K562 (cell line): ENCODE results near the gene CDK9. TPM values are rescaled to one million over a fixed set of nuclear protein-coding genes. Genes with fewer than 3 reads are reported as not detected.

Experiments used
- ARID1B ChIP-seq: fragments of 450-650 bp; IDR thresholded peaks from 2 replicates; pipeline ENCODE4 v1.6.1; 2016; ENCODE audit warnings: antibody characterized with exemption, mild to moderate bottlenecking, inconsistent platforms
- CBX1 ChIP-seq: sonication (generic); IDR thresholded peaks from 2 replicates; pipeline ENCODE4 v1.6.1; 2016; ENCODE audit warnings: antibody characterized with exemption, low read depth, mild to moderate bottlenecking
- FOXM1 ChIP-seq, 2 experiments: fragments of 450-650 bp in 1 of 2; sonication (generic) in 1 of 2; formaldehyde crosslinking in 1 of 2; IDR thresholded peaks; 2 replicates each; pipeline versions ENCODE4 v1.6.1 to v1.9.0; 2017 to 2022; ENCODE audit warnings: low read depth in 2 of 2, mild to moderate bottlenecking in 2 of 2, missing genetic modification reagents in 1 of 2, moderate library complexity in 1 of 2
- FOXP1 ChIP-seq: sonication (generic); formaldehyde crosslinking; IDR thresholded peaks from 2 replicates; pipeline ENCODE4 v1.8.0; 2022; ENCODE audit warnings: mild to moderate bottlenecking, missing genetic modification reagents
- GABPB2 ChIP-seq: fragments of 250-450 bp; sonication (Bioruptor Pico); conservative IDR thresholded peaks from 2 replicates; pipeline ENCODE4 v1.5.1; 2021; ENCODE audit warnings: mild to moderate bottlenecking
- HDAC2 ChIP-seq: fragments of 450-650 bp; IDR thresholded peaks from 2 replicates; pipeline ENCODE4 v1.6.1; 2016; ENCODE audit warnings: mild to moderate bottlenecking
- HNRNPLL ChIP-seq: fragments of 200-400 bp; formaldehyde crosslinking; IDR thresholded peaks from 2 replicates; pipeline ENCODE4 v1.6.1; 2017; ENCODE audit warnings: low read length, low read depth, mild to moderate bottlenecking; ENCODE audit not compliant: poor library complexity, severe bottlenecking
- ILK ChIP-seq: fragments of 450-650 bp; IDR thresholded peaks from 2 replicates; pipeline ENCODE4 v1.6.1; 2016; ENCODE audit warnings: missing genetic modification characterization, low read depth, mild to moderate bottlenecking, missing compliant biosample characterization, moderate library complexity, borderline replicate concordance
- JUNB ChIP-seq: fragments of 450-650 bp; formaldehyde crosslinking; conservative IDR thresholded peaks from 2 replicates; pipeline ENCODE4 v1.4.0; 2020; ENCODE audit warnings: mild to moderate bottlenecking
- KDM1A ChIP-seq, 2 experiments: fragments of 450-650 bp; IDR thresholded peaks; 2 replicates each; pipeline ENCODE4 v1.6.1; 2016; ENCODE audit warnings: mild to moderate bottlenecking in 2 of 2
- KDM5B ChIP-seq: fragments of 200-600 bp; sonication (generic); IDR thresholded peaks from 2 replicates; pipeline ENCODE4 v1.6.1; 2012; ENCODE audit warnings: low read depth, mild to moderate bottlenecking, moderate library complexity, low read length, control low read depth, inconsistent platforms; ENCODE audit not compliant: insufficient replicate concordance
- LEF1 ChIP-seq: fragments of 450-650 bp; IDR thresholded peaks from 2 replicates; pipeline ENCODE4 v1.6.1; 2016; ENCODE audit warnings: mild to moderate bottlenecking
- MAZ ChIP-seq, 2 experiments: fragments of 450-650 bp in 1 of 2; sonication (generic) in 1 of 2; formaldehyde crosslinking; IDR thresholded peaks in 1 of 2; conservative IDR thresholded peaks in 1 of 2; 2 replicates each; pipeline versions ENCODE4 v1.4.0 to v1.5.0; 2020; ENCODE audit warnings: mild to moderate bottlenecking in 1 of 2, missing genetic modification reagents in 1 of 2
- MCM3 ChIP-seq: fragments of 450-650 bp; IDR thresholded peaks from 2 replicates; pipeline ENCODE4 v1.6.1; 2016
- MXI1 ChIP-seq: IDR thresholded peaks from 2 replicates; pipeline ENCODE4 v1.6.1; 2011; ENCODE audit warnings: low read depth, mild to moderate bottlenecking, improper control_type of control experiment, low read length
- PCBP1 ChIP-seq: fragments of 200-400 bp; formaldehyde crosslinking; IDR thresholded peaks from 2 replicates; pipeline ENCODE4 v1.6.1; 2018; ENCODE audit warnings: mild to moderate bottlenecking, low read depth, low read length; ENCODE audit not compliant: poor library complexity, severe bottlenecking
- PRPF4 ChIP-seq: fragments of 200-400 bp; formaldehyde crosslinking; IDR thresholded peaks from one replicate; pipeline ENCODE4 v1.6.1; 2017; ENCODE audit warnings: low read length, low read depth, mild to moderate bottlenecking; ENCODE audit not compliant: insufficient read depth, poor library complexity, severe bottlenecking
- PTBP1 ChIP-seq: fragments of 200-400 bp; formaldehyde crosslinking; IDR thresholded peaks from 2 replicates; pipeline ENCODE4 v1.6.1; 2017; ENCODE audit warnings: low read depth, low read length
- PYGO2 ChIP-seq: fragments of 450-650 bp; IDR thresholded peaks from 2 replicates; pipeline ENCODE4 v1.6.1; 2016; ENCODE audit warnings: mild to moderate bottlenecking, missing genetic modification characterization, moderate library complexity, missing compliant biosample characterization
- SLC30A9 ChIP-seq: fragments of 250-450 bp; sonication (Bioruptor Pico); IDR thresholded peaks from 2 replicates; pipeline ENCODE4 v1.8.0; 2022; ENCODE audit warnings: mild to moderate bottlenecking, moderate library complexity
- SMARCA5 ChIP-seq: fragments of 450-650 bp; IDR thresholded peaks from 2 replicates; pipeline ENCODE4 v1.6.1; 2016
- U2AF1 ChIP-seq: fragments of 200-400 bp; formaldehyde crosslinking; optimal IDR thresholded peaks from 2 replicates; pipeline ENCODE3; 2017; ENCODE audit warnings: mild to moderate bottlenecking, low read depth, low read length, moderate library complexity
- ZFP36 ChIP-seq: fragments of 150-350 bp; IDR thresholded peaks from 2 replicates; pipeline ENCODE4 v1.6.1; 2018; ENCODE audit warnings: low read length, low read depth; ENCODE audit not compliant: partially characterized antibody
- ZNF3 ChIP-seq: fragments of 250-450 bp; sonication (Bioruptor Pico); IDR thresholded peaks from 2 replicates; pipeline ENCODE4 v1.5.0; 2021; ENCODE audit warnings: mild to moderate bottlenecking, moderate library complexity
- ZNF780A ChIP-seq: fragments of 250-450 bp; sonication (Bioruptor Pico); IDR thresholded peaks from 2 replicates; pipeline ENCODE4 v1.5.0; 2021; ENCODE audit warnings: mild to moderate bottlenecking
- polyA plus RNA-seq, 8 experiments: library from polyadenylated mRNA; depleted of rRNA in 4 of 8; stranded (reverse) in 5 of 8; unstranded in 3 of 8; fragments of >200 nt; fragmentation: Nextera tagmentation in 2 of 8; fragmentation: Illumina TruSeq in 1 of 8; extraction: Ambion mirVana in 2 of 8; extraction: Trizol in 1 of 8; gene quantifications; 2 replicates each; pipeline versions ENCODE4 v1.2.1 to v1.2.3, GENCODE V29; 2011 to 2014; ENCODE audit warnings: inconsistent platforms in 1 of 8, missing spikeins in 1 of 8
- total RNA-seq, 7 experiments: library from RNA; depleted of rRNA in 6 of 7; stranded (reverse); fragments of >200 nt in 6 of 7; fragmentation: Illumina TruSeq in 2 of 7; extraction: Trizol in 2 of 7; gene quantifications; 2 replicates each; pipeline versions ENCODE4 v1.2.1 to v1.2.3, GENCODE V29; 2011 to 2021; ENCODE audit warnings: low replicate concordance in 1 of 7
- TF ChIP-seq, protein P1 (sequence below): sonication (generic); formaldehyde crosslinking; IDR thresholded peaks from 2 replicates; pipeline ENCODE4 v1.8.1; 2023; ENCODE audit warnings: mild to moderate bottlenecking, missing genetic modification reagents
- TF ChIP-seq, protein P2 (sequence below): fragments of 450-650 bp; IDR thresholded peaks from 2 replicates; pipeline ENCODE4 v1.7.0; 2016; ENCODE audit warnings: borderline replicate concordance

Gene CDK9
- total and polyA plus RNA-seq, 9 of the 15 experiments (the other 6 are each of a cell fraction or from before 2014, with no cell fraction given): 4.2 to 78.6 (median 33.0) TPM

DNA sequence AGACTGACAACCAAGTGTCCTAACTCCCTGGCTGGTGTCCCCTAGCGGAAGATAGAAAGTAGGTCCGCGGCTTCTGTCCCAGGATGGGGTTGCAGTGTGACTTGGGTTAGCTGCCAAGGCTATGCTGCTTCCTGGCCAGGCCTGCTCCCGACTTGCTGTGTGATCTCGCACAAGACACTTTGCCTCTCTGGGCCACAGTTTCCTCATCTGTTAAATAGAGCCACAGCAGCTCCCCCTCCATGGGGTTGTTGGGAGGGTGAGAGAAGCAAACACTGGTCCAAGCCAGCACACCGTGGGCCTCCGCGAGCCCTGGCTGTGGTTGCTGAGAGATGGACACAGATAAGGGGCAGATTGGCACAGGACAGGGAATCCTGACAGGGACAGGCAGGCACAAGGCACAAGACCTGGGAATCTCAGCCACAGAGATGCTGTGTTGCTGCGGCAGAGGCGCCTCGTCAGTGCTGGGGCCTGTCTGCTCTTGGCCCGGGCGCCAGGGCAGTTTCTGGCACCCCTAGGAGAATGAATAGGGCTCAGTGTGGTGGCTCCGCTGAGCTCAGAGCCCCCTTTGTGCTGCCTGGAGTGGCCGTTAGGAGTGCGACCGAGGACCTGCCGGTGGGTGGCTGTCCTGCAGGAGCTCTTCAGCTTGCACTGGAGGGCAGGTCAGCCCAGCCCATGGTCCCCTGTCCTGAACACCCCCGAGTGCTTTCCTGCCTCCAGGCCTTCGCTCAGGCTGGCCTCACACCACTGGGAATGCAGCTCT is 5.5 kb upstream of the CDK9 start (continued):
- TF ChIP-seq, protein P1, sequence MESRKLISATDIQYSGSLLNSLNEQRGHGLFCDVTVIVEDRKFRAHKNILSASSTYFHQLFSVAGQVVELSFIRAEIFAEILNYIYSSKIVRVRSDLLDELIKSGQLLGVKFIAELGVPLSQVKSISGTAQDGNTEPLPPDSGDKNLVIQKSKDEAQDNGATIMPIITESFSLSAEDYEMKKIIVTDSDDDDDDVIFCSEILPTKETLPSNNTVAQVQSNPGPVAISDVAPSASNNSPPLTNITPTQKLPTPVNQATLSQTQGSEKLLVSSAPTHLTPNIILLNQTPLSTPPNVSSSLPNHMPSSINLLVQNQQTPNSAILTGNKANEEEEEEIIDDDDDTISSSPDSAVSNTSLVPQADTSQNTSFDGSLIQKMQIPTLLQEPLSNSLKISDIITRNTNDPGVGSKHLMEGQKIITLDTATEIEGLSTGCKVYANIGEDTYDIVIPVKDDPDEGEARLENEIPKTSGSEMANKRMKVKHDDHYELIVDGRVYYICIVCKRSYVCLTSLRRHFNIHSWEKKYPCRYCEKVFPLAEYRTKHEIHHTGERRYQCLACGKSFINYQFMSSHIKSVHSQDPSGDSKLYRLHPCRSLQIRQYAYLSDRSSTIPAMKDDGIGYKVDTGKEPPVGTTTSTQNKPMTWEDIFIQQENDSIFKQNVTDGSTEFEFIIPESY (CRISPR knock-in tag): peak; percentile 53
- TF ChIP-seq KDM5B (no peak), HDAC2 (peak; percentile 48; the same call in 1 of the 2 replicates), MCM3 (no peak), JUNB (CRISPR knock-in tag) (no peak), ZNF3 (CRISPR knock-in tag) (no peak), PCBP1 (no peak), MAZ (CRISPR knock-in tag; conservative IDR thresholded peaks at IDR 0.05 in 1 of 2, IDR thresholded peaks at IDR 0.05 in 1 of 2) (no peak), ILK (tag) (no peak), ARID1B (no peak), FOXM1 (IDR thresholded peaks at IDR 0.05; ENCODE audit: low read depth) (no peak), FOXM1 (CRISPR knock-in tag; IDR thresholded peaks at IDR 0.05; ENCODE audit: low read depth) (no peak), PYGO2 (tag) (no peak), SMARCA5 (peak; percentile 37; the same call in 1 of the 2 replicates), LEF1 (no peak), ZFP36 (peak; percentile 78), FOXP1 (no peak), CBX1 (0 out of 2 replicates have a peak, but pooled peaks have one; percentile 26), PRPF4 (no peak), MXI1 (no peak), GABPB2 (CRISPR knock-in tag) (no peak), PTBP1 (0 out of 2 replicates have a peak, but pooled peaks have one; percentile 22), HNRNPLL (no peak), U2AF1 (no peak), KDM1A (IDR thresholded peaks at IDR 0.05) (peak; percentile 51 to 55), ZNF780A (CRISPR knock-in tag) (no peak), SLC30A9 (CRISPR knock-in tag) (no peak)
- TF ChIP-seq, protein P2, sequence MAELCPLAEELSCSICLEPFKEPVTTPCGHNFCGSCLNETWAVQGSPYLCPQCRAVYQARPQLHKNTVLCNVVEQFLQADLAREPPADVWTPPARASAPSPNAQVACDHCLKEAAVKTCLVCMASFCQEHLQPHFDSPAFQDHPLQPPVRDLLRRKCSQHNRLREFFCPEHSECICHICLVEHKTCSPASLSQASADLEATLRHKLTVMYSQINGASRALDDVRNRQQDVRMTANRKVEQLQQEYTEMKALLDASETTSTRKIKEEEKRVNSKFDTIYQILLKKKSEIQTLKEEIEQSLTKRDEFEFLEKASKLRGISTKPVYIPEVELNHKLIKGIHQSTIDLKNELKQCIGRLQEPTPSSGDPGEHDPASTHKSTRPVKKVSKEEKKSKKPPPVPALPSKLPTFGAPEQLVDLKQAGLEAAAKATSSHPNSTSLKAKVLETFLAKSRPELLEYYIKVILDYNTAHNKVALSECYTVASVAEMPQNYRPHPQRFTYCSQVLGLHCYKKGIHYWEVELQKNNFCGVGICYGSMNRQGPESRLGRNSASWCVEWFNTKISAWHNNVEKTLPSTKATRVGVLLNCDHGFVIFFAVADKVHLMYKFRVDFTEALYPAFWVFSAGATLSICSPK: no peak
